Activated gamma-delta T cell treated with anti-CD3 and anti-CD28 coated beads, Interleukin-2, amount 50 U/mL, for 16 hours (primary cell): ENCODE results near the gene RERGL.
"Not testable (repeated sequence)": the region's sequence is repeated elsewhere in the genome, so short reads cannot be mapped to it uniquely, and the experiment has no call there.

ENCODE experiments used
- DNase-seq: peaks from one replicate; pipeline ENCODE4 v3.0.0-alpha.2; 2020; ENCODE audit warnings: low read depth

RERGL gene, protein sequence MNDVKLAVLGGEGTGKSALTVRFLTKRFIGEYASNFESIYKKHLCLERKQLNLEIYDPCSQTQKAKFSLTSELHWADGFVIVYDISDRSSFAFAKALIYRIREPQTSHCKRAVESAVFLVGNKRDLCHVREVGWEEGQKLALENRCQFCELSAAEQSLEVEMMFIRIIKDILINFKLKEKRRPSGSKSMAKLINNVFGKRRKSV

DNA sequence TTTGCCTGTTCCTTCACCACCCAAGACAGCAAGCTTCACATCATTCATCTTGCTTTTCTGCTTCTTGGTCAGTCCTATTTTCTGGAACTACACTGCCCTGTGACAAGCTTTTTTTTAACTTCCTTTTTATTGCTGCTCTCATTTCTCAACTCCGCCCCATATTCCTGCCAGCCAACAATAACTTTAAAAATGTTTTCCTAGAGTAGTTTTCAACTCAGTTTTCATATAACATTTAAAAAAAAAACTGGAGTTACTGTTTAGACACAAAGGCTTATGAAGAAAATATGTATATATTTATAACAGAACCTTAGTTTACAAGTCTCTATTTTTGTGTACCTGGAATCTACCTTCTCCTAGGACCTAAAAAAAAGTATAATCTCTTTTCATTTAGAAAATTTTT is at the start of gene RERGL:
Gene RERGL, minus strand, starts transcription at position 101 of the 400 bp plus-strand sequence. Its CDS starts 53 bp downstream, at position 48.
- DNase-seq, result no peak

DNA sequence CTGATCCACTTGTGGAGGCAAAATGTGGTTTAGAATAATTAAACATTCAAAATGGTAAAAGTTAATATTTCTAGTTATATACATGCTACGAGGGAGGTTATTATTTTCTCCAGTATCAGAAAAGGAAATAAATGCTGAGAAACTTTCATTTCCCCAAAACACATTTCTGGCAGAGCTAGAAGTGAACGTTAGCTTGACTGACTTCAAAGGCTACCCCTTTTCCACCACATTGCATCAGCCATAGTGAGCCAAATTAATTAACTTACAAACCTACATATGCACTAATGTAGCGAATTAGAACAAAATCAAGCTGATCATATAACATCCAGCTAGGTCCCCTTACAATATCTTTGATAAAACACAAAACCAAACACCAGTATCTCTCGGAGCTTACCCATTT is 49.3 kb upstream of the RERGL start:
- no peak for DNase-seq

- DNase-seq, result no peak
These were observed 45.5 kb upstream of the RERGL start for GRCh38 chr12:18135509-18135908.

GRCh38 chr12:18135086-18135485 is 45.1 kb upstream of the RERGL start:
- no peak for DNase-seq

DNA sequence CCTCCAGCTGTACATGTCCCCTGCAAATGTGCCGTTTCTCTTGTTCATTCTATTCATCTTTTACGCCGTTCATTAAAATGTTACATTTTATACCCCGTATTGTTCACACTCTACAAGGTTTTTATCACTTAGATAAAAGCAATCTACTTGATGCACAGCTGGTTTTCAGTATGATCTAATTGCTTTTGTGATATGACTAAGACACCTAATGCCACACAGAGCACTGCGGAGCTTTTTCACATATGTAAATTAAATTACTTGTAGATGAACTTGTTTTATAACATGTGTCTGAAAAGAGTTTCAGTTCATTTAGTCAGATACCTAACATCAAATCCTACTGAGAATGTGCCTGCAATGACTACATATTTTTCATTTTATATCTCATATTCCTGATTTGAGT is 40.9 kb upstream of the RERGL start:
- no peak for DNase-seq

- no peak for DNase-seq
These were observed 33.7 kb upstream of the RERGL start for GRCh38 chr12:18123707-18124106.

- no peak for DNase-seq
These were observed 30.9 kb upstream of the RERGL start for GRCh38 chr12:18120899-18121298.

GRCh38 chr12:18108611-18109010 is 18.6 kb upstream of the RERGL start:
- DNase-seq, result no peak

DNA sequence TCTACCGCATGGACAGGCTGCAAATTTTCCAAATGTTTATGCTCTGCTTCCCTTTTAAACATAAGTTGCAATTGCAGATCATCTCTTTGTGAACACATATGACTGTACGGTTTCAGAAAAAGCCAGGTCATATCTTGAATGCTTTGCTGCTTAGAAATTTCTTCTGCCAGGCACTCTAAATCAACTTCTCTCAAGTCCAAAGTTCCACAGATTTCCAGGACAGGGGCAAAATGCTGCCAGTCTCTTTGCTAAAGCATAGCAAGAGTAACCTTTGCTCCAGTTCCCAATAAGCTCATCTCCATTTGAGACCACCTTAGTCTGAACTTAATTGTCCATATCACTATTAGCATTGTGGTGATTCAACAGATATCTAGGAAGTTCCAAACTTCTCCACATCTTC is 13.6 kb upstream of the RERGL start:
- DNase-seq, result no peak

DNA sequence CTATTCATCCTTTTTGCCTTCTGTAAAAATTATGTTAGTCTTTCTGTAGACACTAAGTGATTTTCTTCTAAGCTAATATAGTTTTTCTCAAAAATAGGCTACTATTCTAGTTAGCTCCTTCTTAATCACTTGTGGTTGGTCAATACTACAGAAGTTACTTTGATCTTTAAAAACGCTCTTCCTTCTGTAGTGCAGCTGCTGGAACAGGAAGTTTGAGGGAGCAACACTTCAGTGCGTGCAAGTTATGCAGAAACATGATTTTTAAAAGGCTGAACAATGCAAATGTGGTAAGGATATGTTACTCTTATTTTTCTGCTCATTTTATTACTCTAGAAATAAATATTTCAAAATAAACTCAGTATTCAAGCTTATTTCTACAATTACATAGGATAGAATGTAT is 11.1 kb upstream of the RERGL start:
- no peak for DNase-seq

DNA sequence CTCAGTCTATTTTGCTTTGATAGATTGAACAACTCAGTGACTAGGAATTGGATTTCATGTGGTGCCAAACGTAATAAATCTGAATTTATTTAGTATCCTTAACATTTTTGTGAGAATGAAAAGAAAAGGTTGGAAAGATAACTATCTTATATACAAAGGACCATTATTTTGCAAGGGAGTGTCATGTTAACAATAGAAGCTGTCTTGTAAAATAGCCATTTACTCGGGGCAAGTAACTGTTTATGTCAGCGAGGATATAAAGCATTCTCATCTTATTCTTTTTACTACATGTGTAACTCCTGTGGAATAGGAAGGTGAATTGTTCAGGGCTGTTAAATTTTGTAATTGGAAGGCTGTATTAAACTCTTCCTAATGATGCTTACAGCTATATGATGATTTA is 5.9 kb downstream of the RERGL start:
- no peak for DNase-seq

DNA sequence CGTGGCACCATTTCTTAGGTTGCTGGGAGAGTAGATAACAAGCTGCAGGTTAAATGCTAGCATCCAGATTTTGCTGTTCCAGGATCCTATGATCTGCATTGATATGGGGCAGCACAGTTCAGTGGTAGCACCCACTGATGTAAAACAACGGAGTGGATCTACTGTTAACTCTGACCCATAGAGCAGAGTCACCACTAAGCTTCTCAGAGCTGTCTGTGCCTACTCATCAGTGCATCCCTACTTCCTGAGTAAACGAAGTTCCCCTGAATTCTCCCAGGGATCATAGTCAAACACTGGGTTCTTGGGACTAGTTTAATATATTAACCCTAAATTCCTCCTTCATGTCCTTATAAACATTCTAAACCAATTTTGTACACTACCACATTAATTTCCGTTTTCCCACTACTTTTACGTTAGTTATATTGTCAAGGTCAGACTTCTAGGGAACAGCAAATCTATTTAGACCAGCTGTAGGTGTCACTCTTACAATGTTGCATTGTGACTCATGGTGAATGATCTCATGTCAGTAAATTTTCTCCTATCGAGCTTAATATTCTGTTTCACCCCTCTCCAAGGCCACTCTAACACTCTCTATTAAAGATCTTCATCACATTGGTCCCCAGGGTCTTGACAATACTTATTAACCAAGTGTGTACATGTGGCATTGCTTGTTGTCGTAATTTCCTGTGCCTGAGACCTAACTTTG is 10.3 kb downstream of the RERGL start:
- DNase-seq, result no peak

- DNase-seq, result no peak
These were observed 16.0 kb downstream of the RERGL start for GRCh38 chr12:18074001-18074400.

- DNase-seq, result no peak
These were observed 17.3 kb downstream of the RERGL start for GRCh38 chr12:18072723-18073122.

GRCh38 chr12:18071336-18071735 is 18.7 kb downstream of the RERGL start:
- no peak for DNase-seq

DNA sequence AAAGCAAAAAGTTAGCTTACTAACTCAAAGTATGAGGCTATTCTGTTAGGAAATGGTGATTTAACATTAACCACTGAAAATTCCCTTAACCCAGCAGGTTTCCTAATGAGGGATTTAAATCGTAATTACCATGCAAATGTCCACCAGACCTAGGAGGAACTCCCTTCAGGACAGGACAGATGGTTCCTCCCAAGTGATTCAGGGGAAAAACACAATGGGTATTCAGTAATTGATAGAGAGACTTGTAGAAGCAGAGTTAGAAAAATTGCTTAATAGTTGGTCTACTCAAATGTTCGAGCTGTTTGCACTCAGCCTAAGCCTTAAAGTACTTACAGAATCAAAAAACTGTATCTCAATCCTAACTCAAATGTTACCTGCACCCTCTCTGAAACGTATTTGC is 21.6 kb downstream of the RERGL start:
- no peak for DNase-seq

DNA sequence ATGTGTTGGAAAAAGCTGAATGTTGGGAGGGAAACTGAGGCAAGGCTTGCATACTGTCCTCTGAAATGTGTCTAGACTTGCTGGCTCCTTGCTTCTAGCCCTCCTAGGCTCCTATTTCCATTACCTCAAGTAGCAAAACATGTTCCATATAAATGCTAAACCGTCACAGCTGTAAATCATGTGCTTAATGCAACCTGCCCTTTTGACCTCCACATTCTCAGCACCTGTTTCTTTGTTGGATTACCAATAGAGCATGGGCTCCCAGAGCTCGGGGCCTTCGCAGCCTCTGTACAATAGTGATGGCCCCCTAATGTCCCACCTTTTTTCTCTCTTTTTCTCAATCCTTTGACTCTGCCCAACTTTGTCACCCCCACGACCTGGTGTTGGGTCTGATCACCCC is 23.3 kb downstream of the RERGL start:
- DNase-seq, result no peak

- DNase-seq, result not testable (repeated sequence)
These were observed 27.1 kb downstream of the RERGL start for GRCh38 chr12:18062867-18063266.

- DNase-seq, result no peak
These were observed 32.9 kb downstream of the RERGL start for GRCh38 chr12:18057051-18057450.

- no peak for DNase-seq
These were observed 34.9 kb downstream of the RERGL start for GRCh38 chr12:18054925-18055619.

GRCh38 chr12:18045446-18045992 is 44.5 kb downstream of the RERGL start:
- no peak for DNase-seq

DNA sequence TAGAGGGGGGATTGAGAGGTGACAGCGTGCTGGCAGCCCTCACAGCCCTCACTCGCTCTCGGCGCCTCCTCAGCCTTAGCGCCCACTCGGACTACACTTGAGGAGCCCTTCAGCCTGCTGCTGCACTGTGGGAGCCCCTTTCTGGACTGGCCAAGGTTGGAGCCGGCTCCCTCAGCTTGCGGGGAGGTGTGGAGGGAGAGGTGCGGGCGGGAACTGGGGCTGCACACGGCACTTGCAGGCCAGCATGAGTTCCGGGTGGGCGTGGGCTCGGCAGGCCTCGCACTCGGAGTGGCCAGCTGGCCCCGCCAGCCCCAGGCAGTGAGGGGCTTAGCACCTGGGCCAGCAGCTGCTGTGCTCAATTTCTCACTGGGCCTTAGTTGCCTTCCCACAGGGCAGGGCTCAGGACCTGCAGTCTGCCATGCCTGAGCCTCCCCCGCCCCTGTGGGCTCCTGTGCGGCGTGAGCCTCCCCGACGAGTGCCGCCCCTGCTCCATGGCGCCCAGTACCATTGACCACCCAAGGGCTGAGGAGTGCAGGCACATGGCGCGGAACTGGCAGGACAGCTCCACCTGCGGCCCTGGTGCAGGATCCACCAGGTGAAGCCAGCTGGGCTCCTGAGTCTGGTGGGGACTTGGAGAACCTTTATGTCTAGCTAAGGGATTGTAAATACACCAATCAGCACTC is 49.8 kb downstream of the RERGL start:
- DNase-seq, result not testable (repeated sequence)
